HFF-Myc (cell line): ENCODE results near the gene SIDT1.

ENCODE experiments used
- DNase-seq: peaks from one replicate; pipeline ENCODE4 v3.0.0-alpha.2; 2011; ENCODE audit warnings: low read depth; ENCODE audit errors: extremely low read depth
- H3K4me3 ChIP-seq: replicated peaks from 2 replicates; pipeline ENCODE4 v1.5.1; 2011; ENCODE audit warnings: low read depth, mild to moderate bottlenecking, control low read depth, low read length
- TF ChIP-seq, protein P1 (sequence below): IDR thresholded peaks from 2 replicates; pipeline ENCODE4 v1.5.1; 2012; ENCODE audit warnings: mild to moderate bottlenecking, low read depth, low read length, control low read depth; ENCODE audit errors: missing control alignments

Gene SIDT1

DNA sequence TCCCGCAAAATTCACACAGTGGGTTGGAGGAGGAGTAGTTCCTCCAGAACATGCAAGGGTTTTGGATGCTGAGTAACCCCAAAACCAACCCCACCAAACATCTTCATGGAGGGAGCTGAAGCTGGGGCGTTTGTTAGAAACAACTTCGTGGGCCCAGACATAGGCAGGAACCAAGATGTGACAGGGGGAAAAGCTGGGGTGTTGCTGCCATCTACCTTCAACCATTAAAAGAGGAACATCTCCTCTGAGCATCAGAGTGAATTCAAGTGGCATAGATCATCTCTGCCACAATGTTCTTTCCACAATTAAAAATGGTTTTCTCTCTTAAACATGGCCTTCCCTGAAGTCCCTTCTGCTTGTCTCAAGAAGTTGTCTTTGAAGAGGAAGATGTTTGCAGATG is 20.5 kb downstream of the SIDT1 start:
- TF ChIP-seq, protein P1, sequence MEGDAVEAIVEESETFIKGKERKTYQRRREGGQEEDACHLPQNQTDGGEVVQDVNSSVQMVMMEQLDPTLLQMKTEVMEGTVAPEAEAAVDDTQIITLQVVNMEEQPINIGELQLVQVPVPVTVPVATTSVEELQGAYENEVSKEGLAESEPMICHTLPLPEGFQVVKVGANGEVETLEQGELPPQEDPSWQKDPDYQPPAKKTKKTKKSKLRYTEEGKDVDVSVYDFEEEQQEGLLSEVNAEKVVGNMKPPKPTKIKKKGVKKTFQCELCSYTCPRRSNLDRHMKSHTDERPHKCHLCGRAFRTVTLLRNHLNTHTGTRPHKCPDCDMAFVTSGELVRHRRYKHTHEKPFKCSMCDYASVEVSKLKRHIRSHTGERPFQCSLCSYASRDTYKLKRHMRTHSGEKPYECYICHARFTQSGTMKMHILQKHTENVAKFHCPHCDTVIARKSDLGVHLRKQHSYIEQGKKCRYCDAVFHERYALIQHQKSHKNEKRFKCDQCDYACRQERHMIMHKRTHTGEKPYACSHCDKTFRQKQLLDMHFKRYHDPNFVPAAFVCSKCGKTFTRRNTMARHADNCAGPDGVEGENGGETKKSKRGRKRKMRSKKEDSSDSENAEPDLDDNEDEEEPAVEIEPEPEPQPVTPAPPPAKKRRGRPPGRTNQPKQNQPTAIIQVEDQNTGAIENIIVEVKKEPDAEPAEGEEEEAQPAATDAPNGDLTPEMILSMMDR, result no peak
- H3K4me3 ChIP-seq, result no peak overlapping the region
- DNase-seq, result no peak

DNA sequence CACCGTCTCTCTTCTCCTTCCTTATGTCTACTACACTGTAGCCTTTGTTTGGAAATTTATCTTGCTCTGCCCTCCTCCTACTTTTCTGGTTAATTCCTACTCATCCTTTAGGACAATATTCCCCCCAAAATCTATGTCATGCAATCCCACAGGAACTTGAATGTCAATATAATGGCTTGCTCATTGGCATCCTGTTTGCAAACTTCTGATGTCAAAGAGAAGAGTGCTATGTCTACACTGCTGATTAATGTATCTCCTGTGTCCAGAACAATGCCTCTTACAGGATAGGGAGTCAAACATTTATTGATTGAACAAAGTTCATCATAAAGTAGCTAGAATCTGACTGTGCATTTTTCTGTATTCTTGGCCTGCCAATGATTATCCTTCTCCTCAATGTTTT is 22.8 kb downstream of the SIDT1 start:
- TF ChIP-seq, protein P1, result no peak
- no peak for DNase-seq
- H3K4me3 ChIP-seq, result no peak overlapping the region

DNA sequence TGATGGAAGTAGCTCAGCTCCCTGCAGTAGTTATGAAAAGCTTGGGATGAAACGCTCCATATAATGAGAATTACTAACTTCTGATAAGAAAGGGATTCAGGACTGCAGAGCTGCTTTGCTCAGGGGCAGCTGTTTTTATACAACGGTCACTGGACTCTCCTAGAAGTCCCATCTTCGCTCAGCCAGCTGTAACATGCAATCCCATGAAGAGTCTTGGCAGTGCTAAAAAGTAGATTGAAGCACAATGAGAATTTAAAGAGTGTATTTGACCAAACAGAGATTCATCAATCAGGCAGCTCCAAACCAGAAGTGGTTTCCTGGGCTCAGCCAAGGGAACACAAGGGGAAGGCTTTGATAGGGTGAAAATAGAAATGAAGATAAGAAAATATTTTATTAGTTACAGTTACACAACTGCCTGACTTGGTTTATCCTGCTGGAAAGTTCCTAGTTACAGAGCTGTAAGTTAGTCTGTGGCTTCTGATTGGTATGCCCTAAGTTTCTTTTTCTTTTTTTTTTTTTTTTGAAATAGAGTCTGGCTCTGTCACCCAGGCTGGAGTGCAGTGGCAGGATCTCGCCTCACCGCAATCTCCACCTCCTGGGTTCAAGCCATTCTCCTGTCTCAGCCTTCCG is 24.1 kb downstream of the SIDT1 start:
- no peak for DNase-seq
- H3K4me3 ChIP-seq, result no peak overlapping the region
- TF ChIP-seq, protein P1, result no peak

DNA sequence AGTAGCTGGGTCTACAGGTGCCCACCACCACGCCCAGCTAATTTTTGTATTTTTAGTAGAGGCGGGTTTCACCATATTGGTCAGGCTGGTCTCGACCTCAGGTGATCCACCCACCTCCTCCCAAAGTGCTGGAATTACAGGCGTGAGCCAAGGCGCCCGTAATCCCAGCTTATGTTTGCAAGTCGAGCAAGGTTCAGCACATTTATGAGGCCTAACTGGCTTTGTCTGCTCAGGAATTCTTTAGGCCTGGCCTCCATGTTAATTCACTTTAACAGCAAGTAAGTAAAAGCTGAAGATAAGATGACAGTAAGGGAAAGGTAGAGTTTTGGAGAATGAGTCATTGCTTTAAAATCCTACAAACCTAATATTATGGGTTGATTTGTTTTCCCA is 24.6 kb downstream of the SIDT1 start:
- TF ChIP-seq, protein P1, result no peak
- H3K4me3 ChIP-seq, result no peak overlapping the region
- no peak for DNase-seq

DNA sequence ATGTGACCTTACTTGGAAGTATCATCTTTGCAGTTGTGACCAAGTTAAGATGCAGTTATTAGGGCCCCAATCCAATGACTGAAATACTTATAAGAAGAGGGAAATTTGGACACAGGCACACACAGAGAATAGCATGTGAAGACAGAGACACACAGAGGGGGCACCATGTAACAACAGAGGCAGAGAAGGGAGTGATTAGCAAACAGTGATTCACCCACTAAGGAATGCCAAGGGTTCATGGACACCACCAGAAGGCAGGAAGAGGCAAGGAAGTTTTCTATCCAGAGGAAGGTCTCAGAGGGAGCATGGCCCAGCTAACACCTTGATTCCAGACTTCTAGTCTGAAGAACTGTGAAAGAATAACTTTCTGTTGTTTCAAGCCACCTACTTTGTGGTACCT is 25.0 kb downstream of the SIDT1 start:
- TF ChIP-seq, protein P1, result no peak
- H3K4me3 ChIP-seq, result no peak overlapping the region
- DNase-seq, result peak; percentile 19

DNA sequence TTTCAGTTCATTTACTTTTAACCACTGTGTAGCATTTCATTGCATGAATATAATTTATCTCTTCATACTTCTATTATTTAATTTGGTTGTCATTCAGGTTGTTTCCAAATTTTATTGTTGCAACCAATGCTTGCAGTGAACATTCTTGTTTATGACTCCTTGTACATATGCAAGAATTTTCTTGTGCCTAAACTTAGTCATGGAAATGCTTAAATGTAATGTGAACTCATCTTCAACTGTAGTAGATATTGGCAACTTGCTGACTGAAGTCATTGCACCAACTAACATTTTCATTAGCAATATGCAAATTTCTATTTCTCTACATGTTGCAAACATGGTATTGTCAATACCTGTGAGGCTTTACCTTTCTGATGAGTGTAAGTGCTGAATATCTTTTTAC is 26.7 kb downstream of the SIDT1 start:
- TF ChIP-seq, protein P1, result no peak
- no peak for DNase-seq
- H3K4me3 ChIP-seq, result no peak overlapping the region

DNA sequence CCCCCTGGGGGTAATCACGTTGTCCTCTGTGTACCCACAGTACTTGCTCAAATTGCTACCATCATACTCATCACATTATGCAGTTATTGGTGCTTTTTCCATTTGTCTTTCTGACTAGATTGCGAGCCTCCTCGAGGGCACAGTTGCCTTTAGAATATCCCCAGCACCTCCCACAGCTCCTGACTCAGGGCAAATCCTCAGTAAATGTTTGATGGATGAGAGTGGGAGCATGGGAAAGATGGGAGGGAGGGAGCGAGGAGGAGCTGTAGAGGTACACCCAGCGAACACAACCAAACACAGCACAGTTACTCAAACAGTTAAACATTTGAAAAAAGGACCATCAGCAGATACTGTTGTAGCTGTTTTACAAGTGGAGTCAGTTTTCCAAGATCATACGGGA is 27.9 kb downstream of the SIDT1 start:
- DNase-seq, result no peak
- no peak overlapping the region for H3K4me3 ChIP-seq
- TF ChIP-seq, protein P1, result no peak
